ENCODE measurements around the gene CHMP4A. TPM values are rescaled to one million over a fixed set of nuclear protein-coding genes. Genes with fewer than 3 reads are reported as not detected.

The CHMP4A gene
- 20.2 and 24.4 TPM in 2 replicates for total RNA-seq

GRCh38 chr14:24212924-24213865, at the start of gene CHMP4A:
Gene CHMP4A, minus strand, starts transcription at chr14:24213488. Its CDS starts 49 bp downstream, at chr14:24213439.

GRCh38 chr14:24232645-24233537, 19.6 kb upstream of the CHMP4A start, which contains the start of gene GMPR2:
Gene GMPR2, plus strand, starts transcription at chr14:24232929. Its CDS starts 325 bp downstream, at chr14:24233254.

GRCh38 chr14:24232121-24232644, 18.9 kb upstream of the CHMP4A start, which contains the start of gene NEDD8:
Gene NEDD8, minus strand, starts transcription at chr14:24232367. Its CDS starts 100 bp downstream, at chr14:24232267.

GRCh38 chr14:24215495-24216344, 2.4 kb upstream of the CHMP4A start, which contains the start of gene MDP1:
Gene MDP1, minus strand, starts transcription at chr14:24216066. Its CDS starts 111 bp downstream, at chr14:24215955.

GRCh38 chr14:24195186-24196070, 17.9 kb downstream of the CHMP4A start, which contains the start of gene TM9SF1:
Gene TM9SF1, minus strand, starts transcription at chr14:24195441. Its CDS starts 422 bp downstream, at chr14:24195019.

DNA sequence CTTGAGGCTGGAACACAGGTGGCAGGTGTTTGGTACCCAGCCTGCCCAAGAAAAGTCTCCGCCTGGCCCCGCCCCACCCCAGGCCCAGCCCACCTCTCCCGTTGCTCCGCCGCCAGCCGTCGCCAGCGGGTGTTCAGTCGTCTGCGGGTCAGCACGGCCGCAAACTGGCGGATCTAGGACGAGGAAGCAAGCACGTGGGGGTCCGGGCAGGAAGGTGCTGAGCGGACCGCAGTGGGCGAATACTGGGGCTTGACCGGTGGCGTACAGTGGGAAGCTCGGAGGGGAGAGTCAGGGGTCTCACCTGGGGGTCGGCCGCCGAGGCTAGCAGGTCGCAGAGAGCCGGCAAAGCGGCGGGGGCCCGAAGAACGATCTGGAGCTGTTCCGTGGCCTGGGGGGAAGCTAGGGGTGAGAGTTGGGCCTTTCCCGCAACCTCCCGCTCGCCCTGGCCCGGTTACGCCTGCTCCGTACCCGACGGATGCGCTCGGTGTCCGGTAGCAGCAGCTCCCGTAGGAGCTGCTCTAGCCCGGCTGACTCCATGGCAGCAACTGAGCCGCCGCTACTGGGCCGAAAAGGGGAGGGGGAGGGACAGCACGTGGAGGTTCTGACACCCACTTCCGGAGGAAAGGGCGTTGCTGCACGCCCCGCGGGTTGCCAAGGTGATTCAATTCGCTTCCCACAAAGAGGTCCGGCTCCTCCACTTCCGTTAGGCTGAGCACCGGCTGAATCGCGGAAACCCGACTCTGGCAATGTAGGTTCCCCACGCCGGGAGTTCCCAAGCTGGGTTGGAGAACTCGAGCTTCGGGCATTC, 24.8 kb downstream of the CHMP4A start, which contains the start of gene IPO4:
IPO4 (minus strand) TSS at position 566 of the 808 bp plus-strand sequence; CDS start at position 537, 29 bp downstream.

GRCh38 chr14:24171422-24172260, 41.6 kb downstream of the CHMP4A start, which contains the start of gene REC8:
Gene REC8, plus strand, starts transcription at chr14:24172080. Its CDS starts 473 bp downstream, at chr14:24172553.

DNA sequence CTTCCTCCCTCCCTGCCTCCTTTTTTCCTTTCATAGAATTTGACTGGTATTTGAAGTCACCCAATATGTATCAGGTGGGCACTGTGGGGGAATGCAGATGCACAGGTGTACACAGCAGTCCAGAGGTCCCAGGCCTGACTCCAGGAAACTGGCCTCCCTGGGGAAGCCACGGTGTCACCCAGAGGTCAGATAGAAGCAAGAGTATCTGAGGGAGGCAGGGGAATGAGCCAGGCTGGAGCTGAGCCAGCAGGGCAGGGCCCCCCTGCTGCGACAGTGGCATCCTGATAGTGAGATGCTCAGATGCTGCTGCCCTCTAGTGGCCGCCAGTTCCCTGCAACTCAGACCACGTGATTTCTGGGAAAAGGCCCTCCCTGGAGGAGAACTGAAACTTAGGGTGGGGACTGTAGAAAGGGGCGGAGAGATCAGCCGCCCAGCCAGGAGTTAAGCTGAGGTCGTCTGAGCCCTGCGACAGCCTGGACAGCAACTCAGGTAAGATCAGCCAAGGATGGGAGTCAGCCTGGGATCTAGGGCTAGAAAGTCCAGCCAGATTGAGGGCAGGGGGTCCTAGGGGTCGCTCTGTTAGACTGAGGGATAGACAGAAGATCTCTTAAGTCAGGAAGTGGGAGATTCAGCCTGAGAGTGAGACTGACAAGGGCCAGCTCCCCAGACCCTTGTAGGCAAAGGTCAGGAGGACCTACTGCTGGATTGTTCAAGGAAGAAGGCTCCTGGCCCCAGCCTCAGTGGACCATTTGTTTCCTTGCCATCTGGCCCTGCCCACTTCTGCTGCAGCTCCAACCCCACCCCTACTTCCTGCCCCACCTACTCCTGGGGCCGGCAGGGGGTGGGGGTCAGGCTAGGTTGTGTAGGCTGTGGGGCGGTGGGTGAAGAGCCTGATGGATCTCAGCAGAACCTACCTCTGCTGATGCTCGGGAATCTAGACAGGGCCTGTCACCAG, 52.2 kb downstream of the CHMP4A start, which contains the start of gene IRF9:
IRF9 (plus strand) TSS at position 416 of the 955 bp plus-strand sequence. CDS start 880 bp downstream, outside the sequence.

Other genes with a start within 250 kb of the CHMP4A start
- 11.9 and 19.0 TPM in 2 replicates for gene DHRS4L2, start 224.6 kb downstream of the CHMP4A start, total RNA-seq
- gene CARMIL3, start 161.5 kb downstream of the CHMP4A start, total RNA-seq = under 0.01 and 0.38 TPM in 2 replicates
- gene CPNE6, start 141.9 kb downstream of the CHMP4A start, total RNA-seq = not detected in 2 replicates
- 65.0 and 80.9 TPM in 2 replicates for gene PCK2, start 119.2 kb downstream of the CHMP4A start, total RNA-seq
- gene DCAF11, start 98.7 kb downstream of the CHMP4A start, total RNA-seq = 38.0 and 68.5 TPM in 2 replicates
- gene NRL, start 98.5 kb downstream of the CHMP4A start, total RNA-seq = 3.4 and 3.5 TPM in 2 replicates
- 0.13 TPM in 1 of 2 replicates, not detected in the other for gene FITM1, start 82.8 kb downstream of the CHMP4A start, total RNA-seq
- 139 and 159 TPM in 2 replicates for gene PSME1, start 77.3 kb downstream of the CHMP4A start, total RNA-seq
- gene EMC9, start 71.9 kb downstream of the CHMP4A start, total RNA-seq = 10.3 and 38.1 TPM in 2 replicates
- 64.3 and 68.9 TPM in 2 replicates for gene PSME2, start 66.9 kb downstream of the CHMP4A start, total RNA-seq
- 34.9 and 54.6 TPM in 2 replicates for gene RNF31, start 66.0 kb downstream of the CHMP4A start, total RNA-seq
- gene IRF9, start 52.2 kb downstream of the CHMP4A start, total RNA-seq = 24.6 and 85.1 TPM in 2 replicates
- 151 and 228 TPM in 2 replicates for gene REC8, start 41.4 kb downstream of the CHMP4A start, total RNA-seq
- gene IPO4, start 24.7 kb downstream of the CHMP4A start, total RNA-seq = 50.6 and 80.5 TPM in 2 replicates
- gene TM9SF1, start 18.0 kb downstream of the CHMP4A start, total RNA-seq = 58.7 and 75.7 TPM in 2 replicates
- not detected in 2 replicates for gene TSSK4, start 7.8 kb downstream of the CHMP4A start, total RNA-seq
- 5.9 and 16.9 TPM in 2 replicates for gene MDP1, start 2.6 kb upstream of the CHMP4A start, total RNA-seq
- 93.6 and 135 TPM in 2 replicates for gene NEDD8, start 18.9 kb upstream of the CHMP4A start, total RNA-seq
- 42.7 and 54.6 TPM in 2 replicates for gene GMPR2, start 19.4 kb upstream of the CHMP4A start, total RNA-seq
- gene TINF2, start 29.1 kb upstream of the CHMP4A start, total RNA-seq = 44.0 and 47.4 TPM in 2 replicates
- gene TGM1, start 49.7 kb upstream of the CHMP4A start, total RNA-seq = 0.65 and 0.89 TPM in 2 replicates
- 33.7 TPM in 2 replicates for gene RABGGTA, start 58.1 kb upstream of the CHMP4A start, total RNA-seq
- 19.7 and 46.5 TPM in 2 replicates for gene DHRS1, start 86.3 kb upstream of the CHMP4A start, total RNA-seq
- 18.1 and 23.1 TPM in 2 replicates for gene NOP9, start 86.4 kb upstream of the CHMP4A start, total RNA-seq
- 1.1 and 1.3 TPM in 2 replicates for gene CIDEB, start 94.5 kb upstream of the CHMP4A start, total RNA-seq
- gene LTB4R2, start 96.7 kb upstream of the CHMP4A start, total RNA-seq = 1.1 and 1.3 TPM in 2 replicates
- 0.98 and 1.9 TPM in 2 replicates for gene LTB4R, start 98.0 kb upstream of the CHMP4A start, total RNA-seq
- gene ADCY4, start 121.6 kb upstream of the CHMP4A start, total RNA-seq = 0.16 and 1.5 TPM in 2 replicates
- 1.1 and 1.8 TPM in 2 replicates for gene RIPK3, start 126.5 kb upstream of the CHMP4A start, total RNA-seq
- gene NFATC4, start 154.7 kb upstream of the CHMP4A start, total RNA-seq = 15.3 and 30.9 TPM in 2 replicates
- 6.7 and 22.6 TPM in 2 replicates for gene NYNRIN, start 185.5 kb upstream of the CHMP4A start, total RNA-seq
- 0.65 and 1.6 TPM in 2 replicates for gene CBLN3, start 216.2 kb upstream of the CHMP4A start, total RNA-seq
- 30.3 and 36.6 TPM in 2 replicates for gene KHNYN, start 216.5 kb upstream of the CHMP4A start, total RNA-seq
- 33.9 and 163 TPM in 2 replicates for gene SDR39U1, start 229.3 kb upstream of the CHMP4A start, total RNA-seq